GM10266 (cell line): ENCODE measurements around the gene KLHL9.

Experiments used
- DNase-seq: peaks from one replicate; pipeline ENCODE4 v3.0.0; 2012; ENCODE audit errors: extremely low spot score
- TF ChIP-seq, protein P1 (sequence below): IDR thresholded peaks from 2 replicates; pipeline ENCODE4 v1.5.1; 2012; ENCODE audit warnings: mild to moderate bottlenecking, low read depth; ENCODE audit not compliant: control insufficient read depth, insufficient read depth; ENCODE audit errors: missing control alignments

The KLHL9 gene

DNA sequence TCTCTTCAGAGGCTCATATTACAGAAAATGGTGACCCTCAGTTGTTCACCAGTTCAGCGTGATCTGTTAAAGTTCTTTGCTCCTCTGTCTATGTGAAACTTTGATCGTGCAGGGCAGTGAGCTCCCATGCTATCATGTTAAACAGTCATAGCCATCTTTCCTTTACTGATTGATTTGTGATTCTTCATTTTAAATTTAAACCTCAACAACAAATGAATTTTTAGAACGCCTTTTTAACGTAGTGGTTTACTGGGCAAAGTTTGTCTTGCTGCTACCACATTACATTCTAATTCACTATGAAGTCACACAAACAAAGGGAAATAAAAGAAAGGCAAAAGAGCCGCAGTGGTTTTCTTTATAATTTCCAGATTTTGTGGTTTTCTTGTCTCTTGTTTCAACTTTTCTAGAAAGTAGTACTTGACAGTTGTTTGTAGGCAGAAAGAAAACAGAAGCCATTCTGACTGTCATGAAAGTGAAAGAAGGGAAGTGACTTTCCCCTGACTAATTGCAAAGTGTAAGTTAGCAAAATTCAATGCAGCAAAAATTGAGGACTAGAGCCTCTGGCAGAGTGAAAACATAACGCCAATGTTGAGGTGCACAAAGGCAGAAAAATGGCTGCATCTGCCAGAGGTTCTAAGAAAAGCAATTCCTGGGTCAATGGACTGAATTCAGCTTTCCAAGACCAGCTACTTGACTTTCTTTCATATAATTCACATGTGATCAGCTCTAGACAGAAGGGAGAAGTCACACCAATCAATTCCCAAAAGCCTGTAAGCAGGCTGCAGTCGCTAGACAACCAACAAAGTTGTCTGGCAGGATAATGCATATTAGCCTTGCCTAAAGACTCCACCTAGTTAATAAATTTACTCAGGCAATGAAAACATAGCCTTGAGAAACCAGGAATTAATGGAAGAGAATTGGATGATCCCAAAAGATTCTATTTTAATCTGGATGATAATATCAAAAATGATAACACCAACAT lies 22.6 kb upstream of the KLHL9 start:
- peak; percentile 23 for DNase-seq
- TF ChIP-seq, protein P1, sequence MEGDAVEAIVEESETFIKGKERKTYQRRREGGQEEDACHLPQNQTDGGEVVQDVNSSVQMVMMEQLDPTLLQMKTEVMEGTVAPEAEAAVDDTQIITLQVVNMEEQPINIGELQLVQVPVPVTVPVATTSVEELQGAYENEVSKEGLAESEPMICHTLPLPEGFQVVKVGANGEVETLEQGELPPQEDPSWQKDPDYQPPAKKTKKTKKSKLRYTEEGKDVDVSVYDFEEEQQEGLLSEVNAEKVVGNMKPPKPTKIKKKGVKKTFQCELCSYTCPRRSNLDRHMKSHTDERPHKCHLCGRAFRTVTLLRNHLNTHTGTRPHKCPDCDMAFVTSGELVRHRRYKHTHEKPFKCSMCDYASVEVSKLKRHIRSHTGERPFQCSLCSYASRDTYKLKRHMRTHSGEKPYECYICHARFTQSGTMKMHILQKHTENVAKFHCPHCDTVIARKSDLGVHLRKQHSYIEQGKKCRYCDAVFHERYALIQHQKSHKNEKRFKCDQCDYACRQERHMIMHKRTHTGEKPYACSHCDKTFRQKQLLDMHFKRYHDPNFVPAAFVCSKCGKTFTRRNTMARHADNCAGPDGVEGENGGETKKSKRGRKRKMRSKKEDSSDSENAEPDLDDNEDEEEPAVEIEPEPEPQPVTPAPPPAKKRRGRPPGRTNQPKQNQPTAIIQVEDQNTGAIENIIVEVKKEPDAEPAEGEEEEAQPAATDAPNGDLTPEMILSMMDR = no peak

DNA sequence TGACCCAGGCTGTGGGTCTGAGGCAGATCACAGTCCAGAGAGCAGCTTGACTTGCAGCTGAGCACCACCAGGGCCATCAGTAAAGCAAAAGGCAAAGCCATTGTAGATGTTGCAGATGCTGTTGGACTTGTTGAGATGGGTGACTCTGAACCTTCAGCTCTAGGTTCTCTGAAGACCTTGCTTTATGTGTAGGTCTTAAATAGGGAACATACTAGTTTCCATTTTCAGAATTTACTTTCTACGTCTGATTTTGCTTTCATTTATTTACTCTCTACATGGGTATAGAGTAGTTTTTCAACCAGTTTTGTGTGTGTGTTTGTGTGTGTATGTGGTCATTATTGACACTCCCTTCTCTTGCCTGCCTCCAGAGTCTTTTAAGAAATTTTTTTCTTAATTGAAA lies 15.6 kb upstream of the KLHL9 start, which contains the start of gene IFNA6:
Gene IFNA6, minus strand, starts transcription at position 101 of the 400 bp plus-strand sequence. Its CDS starts 0 bp downstream, at position 101.
- no peak for DNase-seq
- TF ChIP-seq, protein P1 = no peak

DNA sequence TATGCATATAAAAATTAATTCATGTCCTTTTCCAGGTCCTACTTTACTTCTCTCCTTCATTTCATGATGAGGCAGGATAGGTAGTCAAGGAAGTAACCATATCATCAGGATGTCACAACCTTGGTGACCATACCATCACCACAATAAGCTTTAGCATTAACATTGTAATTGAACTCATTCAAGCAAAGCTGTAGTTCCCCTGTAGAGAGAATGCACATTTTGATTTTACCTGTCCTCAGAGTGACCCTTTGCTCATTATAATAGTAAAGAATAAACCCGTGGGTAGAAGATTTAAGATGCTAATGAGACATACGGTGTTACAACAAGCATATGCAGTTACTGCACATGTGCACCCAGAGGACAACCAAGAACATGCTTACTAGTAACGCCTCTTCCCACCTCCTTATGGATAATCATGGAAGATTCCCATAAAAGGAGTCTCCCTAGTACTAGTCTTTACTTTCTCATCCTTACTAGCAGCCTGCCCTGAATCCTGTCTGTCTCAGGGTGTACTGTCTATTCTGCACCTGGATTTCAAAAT lies 13.3 kb upstream of the KLHL9 start:
- DNase-seq = no peak
- TF ChIP-seq, protein P1 = no peak

- DNase-seq = no peak
- TF ChIP-seq, protein P1 = no peak
These were observed 5.5 kb upstream of the KLHL9 start for GRCh38 chr9:21340735-21341134.

- TF ChIP-seq, protein P1 = no peak
- no peak for DNase-seq
These were observed 1.3 kb upstream of the KLHL9 start for GRCh38 chr9:21336457-21336856.

DNA sequence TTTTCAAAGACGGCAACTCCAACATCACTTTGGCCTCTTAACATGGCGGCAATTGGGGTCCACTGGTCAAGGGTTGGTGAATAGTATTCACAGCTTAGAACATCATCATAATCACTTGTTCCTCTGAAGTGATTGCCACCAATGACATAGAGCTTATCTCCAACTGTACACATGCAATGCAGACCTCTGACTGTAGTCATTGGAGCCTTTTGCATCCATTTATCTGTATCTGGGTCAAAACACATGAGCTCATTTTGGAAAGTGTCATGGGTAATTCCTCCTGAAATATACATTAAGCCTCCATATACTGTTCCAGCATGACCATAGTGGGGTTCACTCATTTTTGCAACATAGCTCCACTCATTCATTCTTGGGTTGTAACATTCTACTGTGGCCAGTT lies 2.0 kb downstream of the KLHL9 start:
- no peak for DNase-seq
- TF ChIP-seq, protein P1 = no peak
